Midbrain (tissue), 1 donor: ENCODE results near the gene SKI.

ENCODE experiments used
- DNase-seq: peaks from one replicate; lab custom pipeline; 2025; lab: John Stamatoyannopoulos, UW

Gene SKI

DNA sequence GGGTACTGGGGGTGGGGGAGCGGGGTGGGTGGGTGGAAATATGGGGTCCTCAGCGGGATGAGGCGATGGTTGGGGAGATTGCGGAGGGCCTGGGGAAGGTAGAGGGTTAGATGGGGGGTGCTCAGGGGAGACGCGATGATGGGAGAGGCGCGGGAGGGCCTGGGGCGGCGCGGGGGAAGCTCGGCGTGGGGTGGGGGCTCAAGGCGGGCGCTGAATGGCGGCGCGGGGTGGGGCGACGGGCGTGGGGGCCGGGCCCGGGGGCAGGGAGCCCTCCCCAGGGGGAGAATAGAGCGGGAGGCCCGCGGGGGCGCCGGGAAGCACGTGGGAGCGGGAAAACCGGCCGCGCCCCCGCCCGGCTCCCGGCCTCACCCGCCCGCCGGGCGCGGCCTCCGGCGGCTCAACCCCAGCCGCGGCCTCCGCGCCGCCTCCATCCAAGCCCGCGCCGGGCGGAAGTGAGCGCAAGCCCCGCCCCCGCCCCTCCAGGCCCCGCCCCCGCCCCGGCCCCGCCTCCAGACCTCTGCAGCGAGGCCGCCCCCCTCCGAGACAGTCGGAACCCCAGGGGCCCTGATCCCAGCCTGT, 33.7 kb upstream of the SKI start, which contains the start of gene FAAP20:
TSS of gene FAAP20 (minus strand) at position 454 of the 579 bp plus-strand sequence. CDS start at position 431, 23 bp downstream.
- peak; percentile 71 for DNase-seq

DNA sequence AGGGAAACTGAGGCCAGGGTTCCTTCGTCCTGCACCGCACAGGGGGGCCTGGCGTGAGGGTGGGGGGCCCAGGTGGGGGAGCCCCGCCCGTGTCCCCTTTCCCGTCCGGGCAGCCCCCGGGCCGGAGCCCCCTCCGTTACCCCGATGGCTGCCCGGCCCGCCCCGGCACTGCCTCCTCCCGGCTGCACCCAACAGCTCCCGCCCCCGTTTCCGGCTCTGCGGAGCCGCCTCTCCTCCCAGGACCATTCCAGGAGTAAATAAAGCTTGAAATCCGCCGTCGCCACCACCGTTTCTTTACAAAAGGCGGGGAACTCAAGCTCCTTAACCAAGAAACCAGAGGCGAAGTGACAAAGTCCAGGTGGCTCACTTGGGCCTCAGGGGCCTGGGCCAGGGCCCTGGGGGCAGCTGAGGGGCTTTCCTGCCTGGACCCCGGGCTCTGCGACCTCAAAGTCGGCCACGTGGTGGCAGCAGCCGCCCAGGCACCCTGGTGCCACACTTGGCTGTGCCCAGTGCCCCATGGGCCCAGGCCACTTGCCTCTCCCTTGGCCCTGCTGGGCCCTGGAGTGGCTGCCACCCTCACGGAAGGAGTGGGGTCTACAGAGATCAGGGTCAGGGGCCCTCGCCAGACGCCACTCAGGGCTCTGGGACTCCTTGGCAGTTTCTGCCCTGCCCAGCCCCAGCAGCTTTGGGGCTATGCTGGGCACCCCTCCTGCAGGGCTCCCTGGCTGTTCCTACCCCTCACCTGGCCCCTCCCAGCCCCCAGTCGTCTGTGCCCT, 33.0 kb upstream of the SKI start:
- DNase-seq = peak; percentile 78

DNA sequence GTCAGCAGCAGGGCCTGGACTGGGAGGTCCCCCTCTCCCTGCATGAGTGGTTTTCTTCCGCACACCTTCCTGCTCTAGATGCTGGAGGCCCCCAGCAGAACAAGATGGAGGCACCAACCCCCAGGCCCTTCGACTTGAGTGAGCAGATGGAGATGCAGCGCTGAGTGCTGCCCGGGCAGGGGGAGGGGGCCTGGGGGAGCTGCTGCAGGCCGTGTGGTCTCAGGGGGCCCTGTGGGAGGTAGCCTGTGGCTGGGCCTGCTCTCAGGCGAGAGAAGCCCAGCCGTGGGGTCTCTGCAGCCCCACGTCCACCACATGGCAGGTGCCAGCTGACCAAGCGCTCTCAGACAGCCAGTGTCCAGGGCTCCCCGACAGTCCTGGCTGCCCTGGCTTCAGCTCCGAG, 32.3 kb upstream of the SKI start:
- no peak for DNase-seq

DNA sequence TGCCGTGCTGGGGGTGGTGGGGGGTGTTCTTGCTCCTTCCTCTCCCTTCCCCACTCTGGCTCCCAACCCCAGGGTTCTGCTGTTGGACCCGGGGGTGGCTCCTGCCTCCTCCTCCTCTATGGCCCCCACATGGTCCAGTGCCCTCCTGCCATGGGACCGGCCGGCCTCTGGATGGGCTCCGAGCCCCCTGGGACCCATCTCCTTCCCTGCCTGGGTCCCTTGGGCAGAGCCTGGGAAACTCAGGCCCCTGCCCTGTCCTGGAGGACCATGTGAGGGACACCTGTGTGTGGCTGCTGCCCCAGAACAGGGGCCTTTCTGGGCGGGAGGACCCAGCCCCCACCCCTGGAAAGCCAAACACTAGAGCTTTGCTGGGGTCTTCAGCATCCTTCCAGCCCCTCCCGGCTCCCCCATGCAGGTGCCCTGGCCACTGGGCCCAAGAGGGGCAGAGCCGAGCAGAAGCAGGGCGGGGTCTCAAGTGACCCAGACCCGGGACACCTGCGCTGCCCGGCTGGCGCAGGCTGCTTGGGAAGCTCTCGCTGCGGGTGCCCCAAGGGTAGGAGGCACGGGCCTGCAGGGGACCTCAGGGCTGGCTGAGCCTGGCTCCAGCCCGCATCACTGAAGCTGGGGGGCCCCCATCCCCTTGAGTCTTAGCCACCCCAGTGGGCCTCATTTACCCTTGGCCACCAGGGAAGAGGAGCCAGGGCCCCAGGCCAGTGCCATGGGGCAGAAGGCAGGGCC, 31.0 kb upstream of the SKI start:
- DNase-seq = no peak

DNA sequence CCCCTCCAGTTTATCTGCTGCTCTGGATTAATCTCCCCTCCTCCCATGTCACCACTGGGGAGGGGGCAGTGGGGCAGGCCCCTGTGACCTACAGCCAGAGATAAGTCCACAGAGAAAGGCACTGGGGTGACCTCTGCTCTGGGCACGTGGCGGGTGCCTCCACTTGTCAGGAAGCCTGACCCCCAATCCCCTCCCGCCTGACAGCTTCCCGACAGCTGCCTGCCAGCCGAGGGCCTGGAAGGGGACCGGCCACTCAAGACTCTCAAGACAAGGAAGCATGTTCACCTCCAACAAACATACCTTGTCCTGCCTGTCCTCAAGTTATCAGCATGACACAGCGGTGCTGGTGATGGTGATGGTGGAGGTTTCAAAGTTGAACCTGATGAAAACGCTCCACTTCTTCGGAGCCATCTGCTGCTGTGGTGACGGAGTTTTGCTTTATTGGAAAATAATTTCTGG, 30.4 kb upstream of the SKI start:
- no peak for DNase-seq

DNA sequence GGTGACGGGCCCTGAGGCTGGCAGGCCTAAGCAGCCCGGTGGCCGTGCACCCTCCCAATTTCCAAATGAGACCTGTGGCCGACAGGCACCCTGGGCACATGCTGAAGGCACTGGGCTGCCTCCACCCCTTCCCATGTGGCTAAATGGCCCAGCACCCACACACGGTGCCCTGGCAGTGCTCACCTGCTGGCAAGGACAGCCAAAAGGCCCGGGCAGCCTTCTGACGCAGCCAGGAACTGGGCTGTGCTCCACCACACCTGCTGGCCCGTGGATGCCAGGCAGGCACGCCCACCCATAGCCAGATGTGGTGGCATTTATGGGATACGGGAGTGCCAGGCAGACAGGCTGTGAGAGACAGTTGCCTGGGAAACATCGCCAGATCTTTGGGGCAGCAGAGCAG, 29.5 kb upstream of the SKI start:
- DNase-seq = no peak

DNA sequence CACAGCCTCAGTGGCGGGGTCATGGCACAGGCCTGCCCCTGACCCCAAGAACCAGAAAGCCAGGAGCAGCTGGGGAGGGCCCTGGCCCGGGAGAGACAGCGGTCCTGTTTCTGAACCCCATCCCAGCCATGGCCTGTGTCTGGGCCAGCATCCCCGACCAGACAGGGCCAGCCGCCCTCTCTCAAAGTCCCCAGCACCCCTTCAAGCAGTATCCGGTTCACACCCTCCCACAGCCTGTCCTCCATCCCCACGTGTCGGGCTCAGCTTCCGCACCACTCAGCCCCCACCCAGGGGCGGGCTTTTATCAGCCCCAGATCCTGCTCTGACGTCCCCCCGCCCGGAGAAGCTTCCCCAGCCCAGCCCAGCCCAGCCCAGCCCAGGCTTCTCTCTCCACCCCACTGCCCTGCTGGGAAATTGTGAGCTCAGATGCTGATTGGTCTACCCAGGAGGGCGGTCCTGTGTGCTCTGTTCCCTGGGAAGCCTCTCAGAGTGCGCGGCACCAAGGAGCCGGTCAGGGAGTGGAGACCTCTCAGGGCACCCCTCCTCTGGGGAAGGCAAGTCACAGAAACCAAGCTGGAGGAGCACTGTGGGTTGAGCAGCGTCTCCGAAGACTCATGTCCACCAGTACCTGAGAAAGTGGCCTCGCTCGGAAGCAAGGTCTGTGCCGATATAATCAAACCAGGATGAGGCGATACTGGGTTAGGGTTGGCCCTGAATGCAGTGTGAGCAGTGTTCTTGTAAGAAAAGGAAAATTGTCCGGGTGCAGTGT, 28.9 kb upstream of the SKI start:
- peak; percentile 79 for DNase-seq

DNA sequence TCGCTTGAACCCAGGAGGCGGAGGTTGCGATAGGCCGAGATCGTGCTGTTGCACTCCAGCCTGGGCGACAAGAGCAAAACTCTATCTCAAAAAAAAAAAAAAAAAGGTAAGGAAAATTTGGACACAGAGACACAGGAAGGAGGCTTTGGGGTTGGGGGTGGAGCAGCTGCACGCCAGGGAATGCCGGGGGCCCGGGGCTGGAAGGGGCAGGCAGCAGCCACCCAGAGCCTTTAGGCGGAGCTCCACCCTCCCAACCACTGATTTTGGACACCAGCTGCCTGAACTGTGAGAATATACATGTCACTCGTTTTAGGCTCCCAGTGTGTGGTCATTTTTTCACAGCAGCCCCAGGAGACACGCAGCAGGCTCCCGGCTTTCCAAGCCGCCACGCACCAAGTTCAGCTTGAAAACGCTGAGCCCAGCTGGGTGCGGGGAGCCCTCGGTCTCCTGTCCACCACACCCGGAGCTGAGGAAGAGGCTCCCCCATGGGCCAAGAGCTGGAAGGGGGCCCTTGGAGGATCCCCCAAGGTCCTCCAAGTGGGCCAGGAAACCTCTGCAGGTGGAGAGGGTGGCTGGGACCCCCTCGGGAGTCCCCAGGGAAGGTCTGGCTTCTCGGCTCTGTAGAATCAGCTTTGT, 27.7 kb upstream of the SKI start:
- DNase-seq = no peak

DNA sequence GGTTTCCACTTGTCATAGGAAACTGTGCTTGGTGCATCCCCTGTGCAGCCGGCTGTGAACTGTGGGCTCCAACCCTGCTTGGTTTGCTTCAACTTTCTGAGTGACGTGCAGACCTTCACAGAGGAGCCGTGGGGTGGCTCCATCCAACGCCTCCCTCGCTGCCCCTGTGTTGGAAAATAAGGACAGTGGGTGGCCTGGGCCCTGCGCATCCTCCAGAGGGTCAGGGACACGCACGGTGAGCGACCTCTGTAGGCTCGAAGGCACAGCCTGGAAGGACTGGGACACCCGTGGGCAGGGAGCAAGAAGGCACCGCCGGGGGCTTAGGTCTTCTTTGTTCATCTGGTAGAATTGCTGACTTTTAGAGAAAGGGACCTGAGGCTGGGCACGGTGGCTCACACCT, 27.1 kb upstream of the SKI start:
- DNase-seq = no peak

DNA sequence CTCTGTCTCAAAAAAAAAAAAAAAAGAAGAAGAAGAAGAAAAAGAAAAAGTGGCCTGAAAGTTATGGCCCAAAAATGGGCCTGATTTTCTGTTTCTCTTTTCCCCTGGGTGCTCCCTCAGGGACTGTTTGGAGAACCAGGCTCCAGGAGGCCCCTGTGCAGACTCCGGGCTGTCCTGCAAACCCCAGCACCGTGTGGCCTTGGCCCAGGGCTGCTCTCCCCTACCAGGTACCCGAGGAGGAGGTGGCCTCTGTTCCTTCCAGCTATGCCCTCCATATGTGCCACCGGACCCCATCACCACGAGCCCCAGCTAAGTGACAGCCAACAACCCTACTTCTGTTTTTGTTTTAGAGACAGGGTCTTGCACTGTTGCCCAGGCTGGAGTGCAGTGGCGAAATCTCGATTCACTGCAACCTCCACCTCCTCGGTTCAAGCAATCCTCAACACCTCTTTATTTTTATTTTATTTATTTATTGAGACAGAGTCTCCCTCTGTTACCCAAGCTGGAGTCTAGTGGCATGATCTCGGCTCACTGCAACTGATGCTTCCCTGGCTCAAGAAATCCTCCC, 26.0 kb upstream of the SKI start:
- no peak for DNase-seq

DNA sequence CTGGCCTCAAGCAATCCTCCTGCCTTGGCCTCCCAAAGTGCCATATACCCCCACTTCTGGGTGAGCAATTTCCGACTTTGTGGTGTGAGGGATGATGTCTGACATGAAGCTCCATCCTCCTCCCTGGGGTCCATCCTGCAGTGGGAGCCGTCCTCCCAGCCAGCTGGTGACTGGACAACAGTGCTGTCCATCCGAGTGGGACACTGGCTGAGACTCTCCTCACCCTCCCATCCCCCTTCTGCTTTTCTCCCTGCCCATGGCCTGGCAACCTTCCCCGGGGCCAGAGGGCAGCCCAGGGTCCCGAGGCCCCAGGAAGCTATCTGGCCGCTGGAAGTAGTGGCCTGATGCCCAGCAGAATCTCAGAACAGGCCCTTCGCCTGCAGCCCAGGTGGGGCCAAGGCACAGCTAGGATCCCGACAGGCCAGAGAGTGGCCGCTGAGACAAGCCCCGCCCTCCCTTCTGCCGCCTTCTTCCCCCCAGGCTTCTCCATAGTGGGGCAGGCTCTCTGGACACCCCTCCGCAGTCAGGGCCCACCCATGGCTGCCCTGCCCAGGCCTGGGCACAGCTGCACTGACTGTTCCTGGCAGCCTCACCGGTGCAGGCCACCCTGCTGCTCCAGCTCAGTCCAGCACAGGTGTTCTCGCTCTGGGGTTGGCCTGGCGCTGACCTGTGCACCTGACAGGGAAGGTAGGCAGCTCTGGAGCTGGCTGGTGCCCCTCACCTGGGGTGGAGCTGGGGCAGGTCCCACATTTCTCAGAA, 25.1 kb upstream of the SKI start:
- DNase-seq = no peak

DNA sequence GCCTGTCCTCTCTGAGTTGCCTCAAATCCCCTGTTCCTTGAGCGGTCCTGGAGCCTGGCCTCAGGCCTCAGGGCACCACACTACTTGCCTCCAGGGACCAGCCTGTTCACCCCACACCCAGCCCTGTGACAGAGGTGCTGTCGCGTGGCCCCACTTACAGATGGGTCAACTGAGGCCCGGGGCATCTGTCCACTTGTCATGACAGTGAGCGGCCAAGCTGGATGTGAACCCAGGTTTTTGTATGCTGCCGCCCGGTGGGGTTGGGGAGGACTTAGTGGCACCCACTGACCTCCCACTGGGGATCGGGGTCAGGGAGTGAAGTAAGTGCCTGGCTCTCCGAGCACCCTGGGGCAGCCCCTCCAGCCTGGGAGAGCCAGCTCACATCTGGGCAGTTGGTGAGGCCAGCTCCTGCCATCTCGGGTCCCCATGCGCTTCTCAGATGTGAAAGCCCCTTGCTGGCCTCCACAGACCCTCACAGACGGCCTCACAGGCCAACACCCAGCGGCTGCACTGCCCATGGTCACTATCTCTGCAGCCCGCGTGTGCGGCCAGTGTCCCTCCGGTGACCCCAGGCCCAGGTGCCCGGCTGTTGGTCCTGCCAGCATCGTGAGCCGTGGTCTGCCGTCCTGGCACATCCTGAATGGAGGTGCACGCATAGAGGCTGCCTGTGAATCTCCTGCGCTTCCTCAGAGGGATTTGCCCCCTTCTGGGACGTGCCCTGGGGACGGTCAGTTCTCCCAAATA, 24.3 kb upstream of the SKI start:
- DNase-seq = no peak

DNA sequence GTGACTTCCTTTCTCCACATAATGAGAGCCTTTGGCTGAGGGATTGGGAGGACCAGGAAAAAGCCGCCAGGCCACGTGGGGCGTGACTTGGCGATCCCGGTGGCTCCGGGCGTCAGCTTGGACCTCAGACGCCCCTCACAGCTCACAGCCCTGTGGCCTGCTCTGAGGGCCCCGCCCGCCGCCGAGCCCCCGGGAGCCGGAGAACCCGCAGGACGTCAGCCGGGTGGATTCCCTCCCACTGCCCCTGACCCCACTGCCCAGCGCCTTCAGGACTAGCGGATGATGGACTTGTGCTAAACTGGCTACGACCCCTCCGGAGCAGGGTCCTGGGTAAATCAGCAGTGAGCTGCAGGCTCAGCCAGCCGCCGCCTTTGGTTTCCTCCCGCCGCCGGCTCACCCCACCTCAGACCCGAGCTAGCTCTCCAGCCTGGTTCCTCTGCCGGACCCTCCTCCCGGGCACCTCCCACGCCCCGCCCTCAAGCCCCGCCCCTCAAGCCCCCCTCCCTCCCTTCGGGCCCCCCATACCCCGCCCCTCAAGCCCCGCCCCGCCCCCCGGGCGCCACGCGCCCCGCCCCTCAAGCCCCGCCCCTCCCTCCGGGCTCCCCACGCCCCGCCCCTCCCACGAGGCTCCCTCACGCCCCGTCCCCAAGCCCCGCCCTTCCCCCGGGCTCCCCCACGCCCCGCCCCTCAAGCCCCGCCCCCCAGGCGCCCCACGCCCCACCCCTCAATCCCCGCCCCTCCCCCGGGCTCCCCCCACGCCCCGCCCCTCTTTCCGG, 23.5 kb upstream of the SKI start:
- DNase-seq = peak; percentile 77

DNA sequence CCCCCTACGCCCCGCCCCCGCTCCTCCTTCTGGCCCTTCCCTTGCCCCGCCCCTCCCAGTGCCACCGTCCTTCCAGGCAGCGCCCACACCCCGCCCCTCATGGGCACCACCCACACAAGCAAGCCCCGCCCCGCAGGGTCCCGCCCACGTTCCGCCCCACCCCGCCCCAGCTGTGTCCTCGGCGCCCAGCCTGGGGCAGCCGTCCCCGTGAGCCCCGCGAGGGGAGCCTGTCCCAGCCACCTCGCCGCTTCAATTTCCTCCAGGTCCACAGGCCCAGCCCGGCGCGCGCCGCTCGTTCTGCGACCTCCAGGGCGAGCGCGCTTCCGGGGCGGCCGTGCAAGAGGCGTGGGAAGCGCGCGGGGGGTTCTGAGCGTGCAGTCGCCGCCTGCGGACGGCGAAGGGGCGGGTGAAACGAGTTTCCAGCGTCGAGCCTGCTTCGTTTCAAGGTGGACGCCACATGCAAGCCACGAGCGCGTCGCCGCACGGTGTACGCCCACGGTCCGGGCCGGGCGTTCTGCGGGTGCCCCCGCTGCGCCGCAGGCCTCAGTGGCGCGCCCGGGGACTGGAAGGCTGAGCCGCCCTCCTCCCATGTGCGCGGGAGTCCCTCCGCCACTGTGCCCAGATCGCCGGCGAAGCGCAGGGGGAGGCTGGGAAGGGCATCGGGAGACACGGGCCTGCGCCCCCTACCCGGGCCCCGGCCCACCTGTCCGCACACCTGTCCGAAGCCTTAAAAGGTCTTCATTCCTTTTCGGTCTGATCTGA, 22.7 kb upstream of the SKI start:
- DNase-seq = peak; percentile 89

DNA sequence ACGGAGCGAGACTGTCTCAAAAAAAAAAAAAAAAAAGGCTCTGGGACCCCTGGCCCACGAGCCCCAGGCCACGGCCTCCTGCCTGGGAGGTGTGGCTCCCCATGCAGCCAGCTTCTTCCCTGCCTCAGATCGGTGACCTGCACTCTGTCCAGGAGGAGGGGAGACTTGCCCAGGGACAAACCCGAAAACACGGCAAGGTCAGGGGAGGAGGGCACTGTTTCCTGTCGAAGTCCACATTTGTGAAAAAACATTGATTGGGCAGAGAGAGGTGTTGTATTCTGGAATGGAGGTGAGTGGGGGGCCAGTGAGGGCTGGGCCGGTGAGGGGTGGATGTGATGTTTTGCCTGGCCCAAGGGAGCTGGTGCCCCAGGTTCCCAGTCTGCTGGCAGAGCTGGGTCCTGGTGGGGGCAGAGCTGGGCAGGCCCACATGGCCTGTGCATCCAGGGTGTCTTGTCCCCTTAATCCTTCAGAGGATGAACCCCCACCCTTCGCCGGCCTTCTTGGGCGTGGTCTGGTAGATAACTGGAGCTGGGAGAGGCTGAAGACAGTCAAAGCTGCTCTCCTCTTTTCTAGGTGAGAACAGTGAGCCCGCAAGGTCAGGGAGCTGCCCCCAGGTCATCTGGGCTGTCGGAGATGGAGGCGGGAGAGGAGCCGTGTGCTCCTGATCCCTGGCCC, 21.2 kb upstream of the SKI start:
- no peak for DNase-seq

DNA sequence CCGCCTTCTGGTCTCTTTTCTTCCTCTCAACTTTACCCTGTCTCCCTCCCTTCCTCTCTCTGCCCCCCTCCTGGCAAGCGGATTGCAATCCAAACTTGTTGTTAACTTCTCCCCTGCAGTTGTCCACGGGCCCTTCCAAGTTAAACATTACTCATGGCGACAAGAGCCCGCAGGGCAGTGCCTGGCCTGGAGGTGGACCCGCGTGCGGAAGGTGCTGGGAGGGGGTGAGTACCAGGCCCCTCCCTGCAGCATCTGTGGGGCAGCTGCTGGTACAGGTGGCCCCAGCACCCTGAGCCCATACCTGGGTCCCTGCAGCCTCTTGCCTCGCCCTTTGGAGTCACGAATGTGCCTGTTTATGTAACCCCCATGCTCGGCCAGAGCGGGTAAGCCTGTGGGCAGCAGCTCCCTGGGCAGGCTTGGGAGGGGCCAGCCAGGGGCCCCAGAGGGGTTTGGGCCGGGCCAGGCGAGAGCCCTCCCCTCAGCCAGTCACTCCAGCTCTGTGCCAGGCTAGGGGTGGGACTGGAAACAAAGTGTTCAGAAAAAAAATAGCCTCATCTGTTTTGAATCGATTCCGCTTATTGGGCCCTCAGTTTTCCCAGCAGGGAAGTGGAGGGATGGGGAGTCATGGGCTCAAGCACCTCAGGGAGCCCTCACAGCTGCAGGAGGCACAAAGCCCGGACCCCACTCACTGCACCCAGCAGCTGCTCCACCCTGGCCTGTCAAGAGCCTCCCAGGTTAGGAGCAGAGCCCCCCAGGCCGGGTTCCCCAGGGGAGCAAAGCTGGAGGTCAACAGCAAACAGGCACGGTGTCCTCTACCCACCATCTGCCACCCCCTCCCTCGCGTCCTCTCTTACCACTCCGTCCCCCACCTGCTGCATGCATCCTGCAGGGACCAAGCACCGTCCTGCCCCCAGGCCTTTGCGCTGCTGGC, 19.5 kb upstream of the SKI start:
- no peak for DNase-seq
